Measurements from ENCODE around the gene SETD1B.
"Not testable (repeated sequence)": the region's sequence is repeated elsewhere in the genome, so short reads cannot be mapped to it uniquely, and the experiment has no call there.

Gene SETD1B

GRCh38 chr12:121858662-121859572 lies 55.1 kb downstream of the SETD1B start, which contains the start of gene HPD:
Gene HPD (minus strand): TSS chr12:121858859. CDS start chr12:121858823, 36 bp downstream.
- TF ChIP-seq CTCF (IDR thresholded peaks at IDR 0.05), result no peak
- no peak for TF ChIP-seq ZFX (IDR thresholded peaks at IDR 0.05; ENCODE audit: borderline replicate concordance)
- H3K27ac ChIP-seq, result peak within 1 kb of the TSS; percentile 25; the same call in 1 of the 2 replicates

- H3K27ac ChIP-seq, result peak overlapping the region; percentile 15
- TF ChIP-seq ZFX (IDR thresholded peaks at IDR 0.05; ENCODE audit: borderline replicate concordance) (no peak), CTCF (IDR thresholded peaks at IDR 0.05) (no peak)
Measured at GRCh38 chr12:121860257-121860656, 56.4 kb downstream of the SETD1B start.

GRCh38 chr12:121860699-121861098 lies 56.9 kb downstream of the SETD1B start:
- H3K27ac ChIP-seq, result not testable (repeated sequence)

- no peak overlapping the region for H3K27ac ChIP-seq
- TF ChIP-seq ZFX (IDR thresholded peaks at IDR 0.05; ENCODE audit: borderline replicate concordance) (no peak), CTCF (IDR thresholded peaks at IDR 0.05) (no peak)
Measured at GRCh38 chr12:121861636-121862254, 57.9 kb downstream of the SETD1B start.

GRCh38 chr12:121866331-121866730 lies 62.5 kb downstream of the SETD1B start:
- no peak overlapping the region for H3K27ac ChIP-seq
- no peak for TF ChIP-seq CTCF (IDR thresholded peaks at IDR 0.05)
- TF ChIP-seq ZFX (IDR thresholded peaks at IDR 0.05; ENCODE audit: borderline replicate concordance), result no peak

- H3K27ac ChIP-seq, result not testable (repeated sequence)
Measured at GRCh38 chr12:121869229-121869628, 65.4 kb downstream of the SETD1B start.

GRCh38 chr12:121871467-121871866 lies 67.7 kb downstream of the SETD1B start:
- no peak overlapping the region for H3K27ac ChIP-seq
- TF ChIP-seq CTCF (IDR thresholded peaks at IDR 0.05), result no peak
- TF ChIP-seq ZFX (IDR thresholded peaks at IDR 0.05; ENCODE audit: borderline replicate concordance), result no peak

- TF ChIP-seq ZFX (IDR thresholded peaks at IDR 0.05; ENCODE audit: borderline replicate concordance), result no peak
- no peak for TF ChIP-seq CTCF (IDR thresholded peaks at IDR 0.05)
- H3K27ac ChIP-seq, result no peak overlapping the region
Measured at GRCh38 chr12:121872546-121873215, 68.9 kb downstream of the SETD1B start.
